Stimulated activated CD4-positive, alpha-beta T cell treated with anti-CD3 and anti-CD28 coated beads, Interleukin-15, amount 100 ng/mL, for 1 hour (primary cell): ENCODE measurements around the gene EIF2A.

Experiments used
- DNase-seq, 2 donors: peaks; one replicate each; pipeline ENCODE4 v3.0.0-alpha.2; 2020; ENCODE audit warnings: low read depth in 1 of 2, low spot score in 1 of 2

The EIF2A gene

GRCh38 chr3:150543128-150543527, 3.5 kb upstream of the EIF2A start:
- no peak for DNase-seq

- DNase-seq: no peak
These were observed 3.1 kb upstream of the EIF2A start for GRCh38 chr3:150543531-150543930.

DNA sequence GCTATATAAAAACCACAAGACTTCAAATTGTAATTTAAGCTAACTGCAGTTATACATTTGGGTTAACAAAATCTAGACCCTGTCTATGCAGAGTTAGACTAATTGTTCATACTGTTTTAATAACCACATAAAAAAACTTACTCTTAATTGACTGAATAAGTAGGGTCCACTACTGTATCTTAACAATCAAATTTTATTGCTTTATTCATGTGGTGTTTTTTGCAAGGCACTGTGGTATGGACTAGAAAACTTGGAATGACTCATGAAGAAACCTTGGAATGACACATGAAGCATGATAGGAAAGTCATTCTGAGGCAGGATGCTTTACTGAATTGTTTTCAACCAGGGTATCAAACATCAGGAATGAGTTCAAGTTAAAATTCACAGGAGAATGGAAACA, 2.5 kb upstream of the EIF2A start:
- no peak for DNase-seq

GRCh38 chr3:150544726-150545125, 1.9 kb upstream of the EIF2A start:
- DNase-seq: no peak

GRCh38 chr3:150545419-150546225, 965 bp upstream of the EIF2A start:
- peak; percentile 12 to 18 for DNase-seq

- DNase-seq: no peak
These were observed 606 bp downstream of the EIF2A start for GRCh38 chr3:150547045-150547741.

DNA sequence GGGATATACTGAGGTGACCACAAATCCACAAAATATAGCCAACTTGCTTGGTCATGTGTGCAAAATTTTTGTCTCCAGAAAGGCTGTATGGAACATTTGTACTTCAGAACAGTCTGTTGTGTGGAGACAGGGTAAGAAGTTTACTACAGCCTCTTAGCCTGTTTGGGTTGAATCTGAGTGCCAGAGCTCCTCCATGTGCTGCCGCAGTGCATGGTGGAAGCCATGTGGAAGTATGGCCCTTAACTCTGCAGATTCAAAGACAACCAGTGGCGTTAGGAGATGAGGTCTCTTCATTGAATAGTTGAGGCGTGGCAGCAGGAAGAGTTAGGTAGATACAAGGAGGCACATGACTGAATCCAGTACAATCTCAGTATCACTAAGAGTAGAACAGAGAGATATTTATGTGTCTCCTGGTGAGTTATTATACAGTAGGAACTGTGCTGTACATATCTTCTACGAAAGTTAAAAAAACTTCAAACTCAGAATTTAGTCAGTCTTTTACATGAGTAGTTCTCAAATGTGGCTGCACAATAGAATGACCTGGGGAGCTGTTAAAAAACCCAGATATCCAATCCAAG, 9.4 kb downstream of the EIF2A start:
- DNase-seq: no peak

- DNase-seq: no peak
These were observed 10.2 kb downstream of the EIF2A start for GRCh38 chr3:150556792-150557191.

DNA sequence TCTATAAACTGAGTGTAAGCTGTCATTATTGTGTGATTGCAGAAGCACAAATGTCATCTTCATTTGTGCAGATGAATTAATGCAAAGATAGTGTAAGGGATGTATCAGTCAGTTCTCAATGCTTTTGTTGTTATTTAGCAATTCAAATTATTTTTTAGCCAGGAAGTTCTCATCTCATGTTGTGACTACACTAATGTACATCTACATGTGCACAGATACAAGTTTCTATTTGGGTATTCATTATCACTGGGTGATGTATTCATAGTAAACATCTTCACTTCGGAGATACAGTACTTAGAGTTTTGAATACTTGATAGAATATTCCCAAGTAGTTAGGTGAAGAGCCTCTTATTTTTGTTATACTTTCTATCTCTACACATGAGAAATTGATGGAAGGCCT, 11.1 kb downstream of the EIF2A start:
- no peak for DNase-seq

GRCh38 chr3:150564243-150564642, 17.7 kb downstream of the EIF2A start:
- no peak for DNase-seq

DNA sequence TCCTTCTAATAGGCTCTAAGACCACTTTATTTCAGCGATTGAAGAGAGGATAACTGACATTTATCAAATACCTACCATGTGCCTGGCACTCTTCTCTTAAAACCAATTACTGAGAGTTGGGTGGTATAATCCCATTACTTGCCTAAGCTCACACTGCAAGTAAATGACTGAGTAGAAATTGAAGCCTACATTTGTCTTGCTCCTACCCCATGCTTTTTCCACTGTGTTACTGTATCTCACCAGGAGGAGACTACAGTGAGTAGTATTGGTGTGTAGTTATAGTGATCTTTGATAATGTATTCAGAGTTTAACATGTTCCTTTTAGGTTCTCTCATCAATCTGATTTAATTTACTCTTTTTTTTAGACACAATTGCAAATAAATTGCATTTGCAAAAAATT, 20.7 kb downstream of the EIF2A start:
- no peak for DNase-seq

DNA sequence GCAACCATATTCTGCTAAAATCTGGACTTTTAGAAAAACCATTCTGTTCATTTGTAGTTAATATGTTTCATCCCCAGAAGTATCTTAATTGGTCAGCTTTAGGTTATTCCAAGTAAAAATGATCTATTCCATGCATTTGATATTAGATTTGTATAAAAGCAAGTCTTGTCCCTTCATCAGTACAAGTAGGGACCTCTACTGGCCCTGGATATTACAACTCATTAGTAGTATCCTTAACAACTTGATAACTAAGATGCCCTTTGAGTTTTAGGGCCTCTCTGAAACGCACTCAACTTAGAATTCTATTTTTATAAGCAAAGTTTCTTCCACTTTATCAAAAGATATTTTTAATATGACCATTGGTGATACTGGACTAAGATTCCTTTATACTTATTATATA, 31.3 kb downstream of the EIF2A start:
- DNase-seq: no peak

DNA sequence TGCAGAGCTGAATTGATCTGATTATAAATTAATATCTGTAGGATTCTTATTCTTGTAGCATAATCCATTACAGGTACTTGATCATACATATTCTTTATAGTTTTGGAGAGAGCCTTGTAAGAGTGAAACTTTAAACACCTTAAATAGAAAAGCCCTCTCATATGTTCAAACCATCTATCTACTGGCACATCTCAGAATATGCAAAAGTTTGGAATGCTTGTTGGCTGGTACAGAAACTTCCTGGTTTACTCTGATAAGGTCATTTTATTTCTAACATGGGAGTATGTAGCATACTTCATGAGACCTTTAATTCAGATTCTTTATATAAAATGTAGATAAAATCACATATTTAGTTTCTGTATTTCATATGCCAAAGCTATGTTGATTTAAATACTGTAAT, 34.6 kb downstream of the EIF2A start:
- no peak for DNase-seq

GRCh38 chr3:150582620-150583019, 36.0 kb downstream of the EIF2A start:
- no peak for DNase-seq

GRCh38 chr3:150583028-150583427, 36.4 kb downstream of the EIF2A start:
- DNase-seq: no peak

- no peak for DNase-seq
These were observed 41.6 kb downstream of the EIF2A start for GRCh38 chr3:150588027-150588830.

- no peak for DNase-seq
These were observed 43.2 kb downstream of the EIF2A start for GRCh38 chr3:150589759-150590158.

DNA sequence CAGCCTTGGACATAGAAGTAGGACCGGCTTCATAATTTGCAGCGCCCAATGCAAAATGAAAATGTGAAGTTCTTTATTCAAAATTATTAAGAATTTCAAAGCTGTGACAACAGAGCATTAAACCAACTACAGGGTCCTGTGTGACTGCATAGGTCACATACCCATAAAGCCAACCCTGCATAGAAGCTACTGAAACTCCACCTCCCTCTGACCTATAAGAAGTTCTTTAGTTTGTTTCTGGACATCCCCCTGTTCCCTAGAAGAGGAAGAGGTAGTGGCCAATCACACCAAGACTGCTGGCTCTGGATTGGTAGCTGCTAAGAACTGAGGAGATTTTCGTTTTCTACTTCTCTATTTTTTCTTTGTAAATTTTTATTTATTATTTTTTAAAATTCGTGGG, 47.6 kb downstream of the EIF2A start:
- DNase-seq: no peak

- DNase-seq: no peak
These were observed 51.1 kb downstream of the EIF2A start for GRCh38 chr3:150597646-150598045.

GRCh38 chr3:150599611-150600297, 53.2 kb downstream of the EIF2A start:
- no peak for DNase-seq
